Motor neuron (in vitro differentiated cells): ENCODE data around the gene PDGFRB. TPM values are rescaled to one million over a fixed set of nuclear protein-coding genes. Genes with fewer than 3 reads are reported as not detected.

ENCODE experiments used
- ATAC-seq, 8 experiments: fragments of 200-7000 bp; cut with Tn5 transposase; replicated peaks in 6 of 8; 2 replicates each; pipeline ENCODE4 v1.8.0; 2021; ENCODE audit warnings: mild to moderate bottlenecking in 8 of 8, moderate library complexity in 8 of 8
- H3K27ac ChIP-seq, 2 donors: fragments of 250-450 bp; sonication (Bioruptor Pico); 2 replicates each; pipeline ENCODE4 v1.9.0; 2021; ENCODE audit warnings: antibody characterized with exemption in 2 of 2, mild to moderate bottlenecking in 2 of 2, moderate library complexity in 1 of 2
- H3K4me1 ChIP-seq, 2 donors: fragments of 250-450 bp; sonication (Bioruptor Pico); replicated peaks in 1 of 2; 2 replicates each; pipeline ENCODE4 v1.6.1; 2021; ENCODE audit warnings: antibody characterized with exemption in 2 of 2, mild to moderate bottlenecking in 2 of 2, moderate library complexity in 1 of 2
- H3K4me3 ChIP-seq, 5 donors: fragments of 250-450 bp; sonication (Bioruptor Pico); 2 replicates each; pipeline ENCODE4 v1.9.0; 2021; ENCODE audit warnings: antibody characterized with exemption in 5 of 5, mild to moderate bottlenecking in 5 of 5, moderate library complexity in 4 of 5
- WGBS, 10 experiments: fragments of 450-650 bp; shearing (Covaris generic); methylation state at CpG; one replicate each; pipeline ENCODE4 v1.0.0; 2022; 5-methylcytosine and 5-hydroxymethylcytosine counted together
- in situ Hi-C, 9 experiments: fragments of 400-800 bp; cut with MboI; loops; one replicate each; pipeline ENCODE4 v1.15.0; 2021; ENCODE audit warnings: low sequenced_read_pairs in 9 of 9, low pct_unique_long_range_greater_than_20kb in 2 of 9; ENCODE audit not compliant: unreplicated experiment in 9 of 9
- total RNA-seq, 8 experiments: library from RNA; unstranded; fragments of 300-600 nt; gene quantifications; 2 replicates each; pipeline versions ENCODE4 v1.2.3 to v1.2.4, GENCODE V29; 2022

PDGFRB gene
- total RNA-seq, 8 experiments from 2014 or later, result 0.38 to 42.4 (median 4.6) TPM

- H3K4me3 ChIP-seq, result no peak overlapping the region
- in situ Hi-C loops, result loop anchor here in 2 of 9 experiments (10.0 kb wide), 2 partner anchors 93 to 103 kb away; no protein-coding TSS in a partner anchor
- no peak overlapping the region for H3K27ac ChIP-seq
- no peak for ATAC-seq
- peaks cover 0 to 10% of the 10 kb centered on the region in 2 donors for H3K4me1 ChIP-seq
- 88 to 100% (median 95%) methylated on average over 1 to 10 of the region's 14 CpGs; no CpG with 5 or more reads in 2 of the 10 experiments for WGBS, 10 experiments
These were observed 34.0 kb downstream of the PDGFRB start for GRCh38 chr5:150121448-150122157.

GRCh38 chr5:150120617-150121447 lies 34.8 kb downstream of the PDGFRB start:
- Histone ChIP-seq H3K4me1 (peaks cover 0 to 10% of the 10 kb centered on the region in 2 donors), H3K27ac (no peak overlapping the region), H3K4me3 (no peak overlapping the region)
- in situ Hi-C loops, result loop anchor here in 2 of 9 experiments (10.0 kb wide), 2 partner anchors 94 to 104 kb away; no protein-coding TSS in a partner anchor
- WGBS, 10 experiments, result 67 to 100% (median 94%) methylated on average over 1 to 7 of the region's 19 CpGs; no CpG with 5 or more reads in 5 of the 10 experiments
- ATAC-seq, result peak in 5 of 8 experiments; percentile 60 to 83 (median 73)

DNA sequence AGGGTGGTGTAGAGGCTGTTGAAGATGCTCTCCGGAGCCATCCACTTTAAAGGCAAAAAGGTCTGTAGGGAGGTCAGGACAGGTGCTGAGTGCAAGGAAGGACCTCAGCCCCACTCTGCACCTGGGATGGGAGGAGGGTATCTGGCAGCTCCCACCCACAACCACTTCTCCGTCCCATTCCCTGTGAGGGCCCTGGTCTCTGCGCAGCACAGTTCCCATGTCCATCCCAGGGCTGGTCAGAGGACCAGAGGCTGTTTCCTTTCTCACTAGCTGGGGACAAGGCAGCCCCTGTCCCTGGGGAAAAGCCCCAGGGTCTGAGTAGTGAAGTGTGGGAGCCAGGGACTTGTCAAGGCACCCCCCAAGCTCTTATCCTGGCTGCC lies 35.6 kb downstream of the PDGFRB start:
- ATAC-seq, result peak in 3 of 8 experiments; percentile 16 to 32 (median 29)
- 83% methylated on average over 1 of the region's 3 CpGs; no CpG with 5 or more reads in 9 of the 10 experiments for WGBS, 10 experiments
- Histone ChIP-seq H3K27ac (no peak overlapping the region), H3K4me1 (peaks cover 0 to 10% of the 10 kb centered on the region in 2 donors), H3K4me3 (no peak overlapping the region)
- in situ Hi-C loops, result loop anchor here in 2 of 9 experiments (10.0 kb wide), 2 partner anchors 95 to 105 kb away; no protein-coding TSS in a partner anchor

DNA sequence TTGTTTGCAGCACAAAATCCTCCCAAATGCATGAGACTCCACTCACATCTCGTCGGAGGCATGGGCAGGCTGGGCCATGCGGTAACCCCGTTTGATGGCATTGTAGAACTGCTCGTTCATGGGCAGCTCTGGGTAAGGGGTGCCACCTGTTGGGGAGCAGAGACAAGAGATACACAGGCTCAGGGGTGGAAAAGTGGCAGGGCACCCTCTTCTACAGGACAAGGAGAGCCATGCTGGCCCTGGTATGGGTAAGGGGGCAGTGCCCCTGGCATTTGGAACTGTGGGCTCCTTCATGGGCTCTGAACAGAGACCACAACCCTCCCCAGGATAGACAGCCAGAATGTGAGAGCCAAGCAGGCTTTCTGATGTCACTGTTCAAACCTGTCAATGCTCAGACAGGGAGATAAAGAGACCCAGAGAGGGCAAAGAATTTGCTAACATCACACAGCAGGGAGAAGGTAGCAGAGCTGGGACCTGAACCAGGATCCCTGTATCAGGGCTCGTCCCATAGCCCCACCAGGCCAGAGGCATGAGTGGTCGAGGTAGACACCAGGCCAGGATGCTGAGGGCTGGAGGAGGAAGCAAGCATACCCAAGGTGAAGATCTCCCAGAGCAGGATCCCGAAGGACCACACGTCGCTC lies 36.1 kb downstream of the PDGFRB start:
- H3K4me3 ChIP-seq, result no peak overlapping the region
- whole genome bisulfite sequencing, 10 experiments, result 20 to 87% (median 80%) methylated on average over 1 to 9 of the region's 10 CpGs; no CpG with 5 or more reads in 7 of the 10 experiments
- no peak for ATAC-seq
- H3K4me1 ChIP-seq, result peaks cover 0 to 10% of the 10 kb centered on the region in 2 donors
- in situ Hi-C loops, result loop anchor here in 2 of 9 experiments (10.0 kb wide), 2 partner anchors 95 to 105 kb away; no protein-coding TSS in a partner anchor
- no peak overlapping the region for H3K27ac ChIP-seq

DNA sequence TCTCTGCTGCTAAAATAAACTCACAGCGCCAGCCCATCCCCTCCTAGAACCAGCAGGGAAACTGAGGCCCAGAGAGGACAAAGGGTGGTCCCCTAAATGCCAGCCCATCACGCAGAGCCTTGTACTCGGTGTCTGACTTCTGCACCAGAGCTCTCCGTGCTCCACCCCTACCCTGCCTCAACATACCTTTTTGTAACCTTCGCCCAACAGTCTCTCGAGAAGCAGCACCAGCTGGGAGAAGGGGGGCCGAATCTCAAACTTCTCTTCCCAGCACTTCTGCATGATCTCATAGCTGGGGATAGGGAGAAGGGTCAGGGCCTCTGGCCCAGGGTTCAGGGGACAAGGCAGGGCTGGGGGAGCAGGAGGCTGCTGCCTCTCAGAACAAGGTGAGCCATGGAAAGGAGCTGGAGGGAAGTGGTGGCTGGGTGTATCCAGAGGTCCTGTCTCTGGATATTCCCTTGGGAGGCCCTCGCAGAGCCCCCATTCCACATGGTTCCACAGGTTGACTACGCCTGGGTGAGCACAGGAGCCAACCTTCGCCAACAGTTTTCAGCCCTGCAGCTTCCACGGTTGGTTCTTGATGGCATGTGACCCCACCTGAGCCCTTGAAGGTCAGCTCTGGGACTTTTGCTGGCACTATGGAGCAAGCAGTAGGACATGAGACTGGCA lies 37.0 kb downstream of the PDGFRB start:
- in situ Hi-C loops, result no loop called here
- H3K27ac ChIP-seq, result no peak overlapping the region
- H3K4me3 ChIP-seq, result no peak overlapping the region
- peaks cover 0 to 10% of the 10 kb centered on the region in 2 donors for H3K4me1 ChIP-seq
- no peak for ATAC-seq
- WGBS, 10 experiments, result 80 to 91% (median 87%) methylated on average over 1 to 7 of the region's 11 CpGs; no CpG with 5 or more reads in 6 of the 10 experiments

- no peak for ATAC-seq
- H3K27ac ChIP-seq, result no peak overlapping the region
- peaks cover 0 to 10% of the 10 kb centered on the region in 2 donors for H3K4me1 ChIP-seq
- H3K4me3 ChIP-seq, result no peak overlapping the region
- in situ Hi-C loops, result no loop called here
- WGBS, 10 experiments, result 20 to 100% (median 80%) methylated on average over 1 to 3 of the region's 9 CpGs; no CpG with 5 or more reads in 3 of the 10 experiments
These were observed 37.6 kb downstream of the PDGFRB start for GRCh38 chr5:150117945-150118560.

- WGBS, 10 experiments, result 47 to 97% (median 92%) methylated on average over 2 to 5 of the region's 10 CpGs; no CpG with 5 or more reads in 5 of the 10 experiments
- in situ Hi-C loops, result no loop called here
- peaks cover 0 to 10% of the 10 kb centered on the region in 2 donors for H3K4me1 ChIP-seq
- no peak overlapping the region for H3K27ac ChIP-seq
- ATAC-seq, result peak in 3 of 8 experiments; percentile 6 to 64 (median 42)
- H3K4me3 ChIP-seq, result no peak overlapping the region
These were observed 38.8 kb downstream of the PDGFRB start for GRCh38 chr5:150116667-150117400.

GRCh38 chr5:150114773-150115408 lies 40.8 kb downstream of the PDGFRB start:
- ATAC-seq, result no peak
- in situ Hi-C loops, result no loop called here
- no peak overlapping the region for H3K27ac ChIP-seq
- peaks cover 4 to 6% of the 10 kb centered on the region in 2 donors for H3K4me1 ChIP-seq
- H3K4me3 ChIP-seq, result no peak overlapping the region
- WGBS, 10 experiments, result 76 to 100% (median 87%) methylated on average over 1 to 4 of the region's 8 CpGs; no CpG with 5 or more reads in 5 of the 10 experiments

- no peak overlapping the region for H3K4me3 ChIP-seq
- H3K4me1 ChIP-seq, result peaks cover 4 to 6% of the 10 kb centered on the region in 2 donors
- in situ Hi-C loops, result no loop called here
- 80 to 100% (median 83%) methylated on average over 1 to 2 of the region's 12 CpGs; no CpG with 5 or more reads in 7 of the 10 experiments for WGBS, 10 experiments
- no peak for ATAC-seq
- no peak overlapping the region for H3K27ac ChIP-seq
These were observed 41.5 kb downstream of the PDGFRB start for GRCh38 chr5:150114102-150114641.

GRCh38 chr5:150113047-150113744 lies 42.4 kb downstream of the PDGFRB start:
- Histone ChIP-seq H3K4me1 (peaks cover 4 to 6% of the 10 kb centered on the region in 2 donors), H3K27ac (no peak overlapping the region), H3K4me3 (no peak overlapping the region)
- ATAC-seq, result peak in 5 of 8 experiments; percentile 10 to 55 (median 29)
- 20 to 100% (median 60%) methylated on average over 1 to 10 of the region's 18 CpGs; no CpG with 5 or more reads in 1 of the 10 experiments for WGBS, 10 experiments
- in situ Hi-C loops, result no loop called here
